ENCODE results near the gene PASK. TPM values are rescaled to one million over a fixed set of nuclear protein-coding genes. Genes with fewer than 3 reads are reported as not detected.

The PASK gene
- polyA plus RNA-seq, 3 donors: 0.56 to 4.3 (median 0.70) TPM

GRCh38 chr2:241150660-241151530, 1.6 kb upstream of the PASK start:
- Histone ChIP-seq H2AFZ (ENCODE audit: insufficient read depth, low read depth, low read length, poor library complexity, severe bottlenecking) (peak overlapping the region; percentile 99), H3K4me3 (replicated peaks in 1 of 3; ENCODE audit: low read depth in 2 of 3, low read length in 3 of 3) (peak overlapping the region; percentile 56 to 87 (median 83)), H3K4me1 (ENCODE audit: control insufficient read depth in 1 of 2, insufficient read depth in 2 of 2, low read length in 2 of 2) (peaks cover 12 to 27% of the 10 kb centered on the region in 2 donors), H4K20me1 (ENCODE audit: insufficient read depth, low read length) (peaks cover 23% of the 10 kb centered on the region), H3K9ac (ENCODE audit: insufficient read depth, low read length, poor library complexity, severe bottlenecking) (peak overlapping the region; percentile 80), H3K27ac (ENCODE audit: low read depth in 1 of 2, low read length in 2 of 2) (peak overlapping the region in 1 of 2 donors; percentile 74), H3K79me2 (ENCODE audit: insufficient read depth, low read length) (peaks cover 33% of the 10 kb centered on the region), H3K27me3 (ENCODE audit: control insufficient read depth in 2 of 2, insufficient read depth in 2 of 2, low read length in 2 of 2) (no peaks in the 10 kb centered on the region), H3K4me2 (replicated peaks; ENCODE audit: extremely low read depth, low read length, poor library complexity, severe bottlenecking) (peak overlapping the region; percentile 100), H3K36me3 (replicated peaks in 1 of 2; ENCODE audit: control insufficient read depth in 1 of 2, insufficient read depth in 2 of 2, low read length in 2 of 2) (peaks cover 6 to 28% of the 10 kb centered on the region in 2 donors), H3K9me3 (replicated peaks in 1 of 2; ENCODE audit: control insufficient read depth in 1 of 2, insufficient read depth in 1 of 2, low read length in 2 of 2) (no peaks in the 10 kb centered on the region)
- peak overlapping the region; percentile 2 to 92 (median 78) for H3K27ac Mint-ChIP-seq
- no peak for DNase-seq
- peak overlapping the region; percentile 98 to 99 for H3K4me3 Mint-ChIP-seq
- intact Hi-C loops (cut with micrococcal nuclease): loop anchor here (2.0 to 10.0 kb wide), 4 partner anchors 156 to 358 kb away; partner anchors contain the start of genes FARP2 (in 1 of the 2), HDLBP (in 1 of the 2), SEPTIN2 (in 1 of the 2) and SNED1 (in 1 of the 2)
- H3K36me3 Mint-ChIP-seq: peaks cover 17 to 20% of the 10 kb centered on the region in 2 donors
- TF ChIP-seq CTCF (IDR thresholded peaks at IDR 0.05): no peak
- WGBS (ENCODE audit: insufficient coverage): 17% methylated on average over 33 of the region's 37 CpGs
- no peaks in the 10 kb centered on the region for H3K9me3 Mint-ChIP-seq
- peaks cover 0 to 8% (median 2%) of the 10 kb centered on the region in 3 donors for H3K27me3 Mint-ChIP-seq (ENCODE audit: low read depth in 3 of 3)
- H3K4me1 Mint-ChIP-seq: peaks cover 24% of the 10 kb centered on the region

DNA sequence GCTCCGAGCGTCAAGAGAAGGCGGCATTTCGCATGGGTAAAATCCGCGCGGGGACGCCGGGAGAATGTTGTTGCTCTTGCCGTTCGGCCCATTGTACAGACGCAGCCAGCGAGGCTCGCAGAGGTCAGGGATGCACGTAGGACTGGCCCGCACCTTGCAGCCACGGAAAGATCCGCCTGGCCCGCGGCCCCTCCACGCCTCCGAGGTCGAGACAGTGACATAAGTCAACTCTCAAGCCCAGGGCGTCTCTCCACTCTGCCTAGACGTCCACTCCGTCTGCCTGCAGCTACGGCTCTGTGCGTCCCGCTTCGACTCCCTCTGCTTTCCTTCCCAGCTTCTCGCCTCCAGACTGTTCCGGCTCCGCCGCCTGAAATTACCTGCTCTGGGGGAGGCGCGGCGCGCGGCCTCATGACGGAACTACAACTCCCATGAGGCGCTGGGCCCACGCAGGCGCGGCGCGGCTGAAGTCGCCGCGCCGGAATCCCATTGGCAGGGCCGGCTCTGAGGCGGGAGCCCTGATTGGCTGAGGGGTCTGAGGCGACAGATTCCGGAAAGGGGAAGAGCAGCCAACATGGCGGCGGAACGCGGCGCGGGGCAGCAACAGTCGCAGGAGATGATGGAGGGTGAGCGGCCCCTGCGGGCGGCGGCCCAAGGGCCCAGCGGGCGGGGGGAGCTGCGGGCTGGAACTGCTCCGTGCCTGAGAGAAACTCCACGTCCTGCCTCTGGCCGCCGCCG, 820 bp upstream of the PASK start, which contains the start of gene PPP1R7:
Gene PPP1R7 (plus strand): TSS at position 543 of the 735 bp plus-strand sequence. CDS start 29 bp downstream, at position 572.
- Histone ChIP-seq H3K27ac (ENCODE audit: low read depth in 1 of 2, low read length in 2 of 2) (peak within 1 kb of the TSS in 1 of 2 donors; percentile 74), H3K79me2 (ENCODE audit: insufficient read depth, low read length) (peaks cover 33% of the 10 kb centered on the region), H3K4me2 (replicated peaks; ENCODE audit: extremely low read depth, low read length, poor library complexity, severe bottlenecking) (peak within 1 kb of the TSS; percentile 100), H3K4me1 (ENCODE audit: control insufficient read depth in 1 of 2, insufficient read depth in 2 of 2, low read length in 2 of 2) (peaks cover 12 to 27% of the 10 kb centered on the region in 2 donors), H3K9me3 (replicated peaks in 1 of 2; ENCODE audit: control insufficient read depth in 1 of 2, insufficient read depth in 1 of 2, low read length in 2 of 2) (no peaks in the 10 kb centered on the region), H4K20me1 (ENCODE audit: insufficient read depth, low read length) (peaks cover 21% of the 10 kb centered on the region), H3K27me3 (ENCODE audit: control insufficient read depth in 2 of 2, insufficient read depth in 2 of 2, low read length in 2 of 2) (no peaks in the 10 kb centered on the region), H3K36me3 (replicated peaks in 1 of 2; ENCODE audit: control insufficient read depth in 1 of 2, insufficient read depth in 2 of 2, low read length in 2 of 2) (peaks cover 6 to 22% of the 10 kb centered on the region in 2 donors), H3K9ac (ENCODE audit: insufficient read depth, low read length, poor library complexity, severe bottlenecking) (peak within 1 kb of the TSS; percentile 80), H3K4me3 (replicated peaks in 1 of 3; ENCODE audit: low read depth in 2 of 3, low read length in 3 of 3) (peak within 1 kb of the TSS; percentile 56 to 87 (median 83)), H2AFZ (ENCODE audit: insufficient read depth, low read depth, low read length, poor library complexity, severe bottlenecking) (peak within 1 kb of the TSS; percentile 99)
- H3K4me3 Mint-ChIP-seq: peak within 1 kb of the TSS; percentile 98 to 99
- intact Hi-C loops (cut with micrococcal nuclease): loop anchor here (2.0 to 10.0 kb wide), 4 partner anchors 155 to 359 kb away; partner anchors contain the start of genes FARP2 (in 2 of the 2), HDLBP (in 1 of the 2), SEPTIN2 (in 1 of the 2) and SNED1 (in 1 of the 2)
- TF ChIP-seq CTCF (IDR thresholded peaks at IDR 0.05): no peak
- DNase-seq: peak; percentile 89 to 92 (median 91)
- H3K27me3 Mint-ChIP-seq (ENCODE audit: low read depth in 3 of 3): peaks cover 0 to 8% (median 2%) of the 10 kb centered on the region in 3 donors
- peaks cover 16 to 20% of the 10 kb centered on the region in 2 donors for H3K36me3 Mint-ChIP-seq
- H3K4me1 Mint-ChIP-seq: peaks cover 24% of the 10 kb centered on the region
- under 1% methylated on average over 73 of the region's 73 CpGs for WGBS (ENCODE audit: insufficient coverage)
- no peaks in the 10 kb centered on the region for H3K9me3 Mint-ChIP-seq
- H3K27ac Mint-ChIP-seq: peak within 1 kb of the TSS; percentile 73 to 95 (median 85)
